ENCODE data around the gene CCP110. TPM values are rescaled to one million over a fixed set of nuclear protein-coding genes. Genes with fewer than 3 reads are reported as not detected.

The CCP110 gene
- polyA plus RNA-seq, 1 donor (not counting 4 experiments of a cell fraction or from before 2014, with no cell fraction given), result 5.5 TPM

DNA sequence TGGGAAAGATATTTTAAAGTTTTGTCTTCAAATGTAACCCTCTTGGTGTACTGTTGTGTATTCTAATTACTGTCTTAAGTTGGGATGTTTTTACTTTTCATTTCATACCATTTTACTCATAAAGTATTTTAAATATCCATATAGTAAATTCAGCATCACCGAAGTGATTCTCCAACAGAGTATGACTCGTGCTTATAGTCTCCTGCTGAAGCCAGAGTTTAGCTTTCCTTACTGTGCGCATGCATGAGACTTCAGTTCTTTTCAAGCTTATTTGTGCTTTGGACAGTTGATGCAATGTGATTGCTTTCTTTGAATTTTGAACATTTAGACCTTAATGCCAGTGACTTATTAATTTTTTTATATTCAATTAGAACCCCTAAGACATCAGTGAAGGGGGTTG is 24.4 kb downstream of the CCP110 start:
- TF ChIP-seq CTCF (optimal IDR thresholded peaks at IDR 0.05 in 1 of 3, IDR thresholded peaks at IDR 0.05 in 1 of 3, conservative IDR thresholded peaks at IDR 0.05 in 1 of 3; ENCODE audit: extremely low read depth in 1 of 3, insufficient read depth in 2 of 3, low read length in 3 of 3) (no peak), EZH2 (IDR thresholded peaks at IDR 0.05; ENCODE audit: low read length) (no peak)
- H3K36me3 ChIP-seq (ENCODE audit: control insufficient read depth in 2 of 2, extremely low read depth in 1 of 2, insufficient read depth in 2 of 2, low read length in 2 of 2), result no peaks in the 10 kb centered on the region

GRCh38 chr16:19549673-19550072 is 25.9 kb downstream of the CCP110 start:
- Histone ChIP-seq H3K4me3 (ENCODE audit: control insufficient read depth in 2 of 3, extremely low read depth in 1 of 3, insufficient read depth in 2 of 3, low read depth in 1 of 3, low read length in 3 of 3) (no peak overlapping the region), H4K20me1 (ENCODE audit: control insufficient read depth, extremely low read depth, insufficient read depth, low read length) (no peaks in the 10 kb centered on the region), H3K27me3 (ENCODE audit: control insufficient read depth, extremely low read depth, insufficient read depth, low read length) (no peaks in the 10 kb centered on the region), H3K4me1 (ENCODE audit: control insufficient read depth, extremely low read depth, insufficient read depth, low read length) (no peaks in the 10 kb centered on the region), H3K79me2 (ENCODE audit: control insufficient read depth, insufficient read depth, low read length) (no peaks in the 10 kb centered on the region), H3K9me1 (ENCODE audit: control insufficient read depth, extremely low read depth, insufficient read depth, low read length) (no peaks in the 10 kb centered on the region), H3K9ac (ENCODE audit: control insufficient read depth, extremely low read depth, insufficient read depth, low read length) (no peak overlapping the region), H3K9me3 (ENCODE audit: control insufficient read depth, low read depth, low read length) (no peaks in the 10 kb centered on the region), H3K36me3 (ENCODE audit: control insufficient read depth in 2 of 2, extremely low read depth in 1 of 2, insufficient read depth in 2 of 2, low read length in 2 of 2) (no peaks in the 10 kb centered on the region), H2AFZ (ENCODE audit: control insufficient read depth, low read length) (no peak overlapping the region), H3K4me2 (ENCODE audit: control insufficient read depth, extremely low read depth, insufficient read depth, low read depth, low read length) (no peak overlapping the region), H3K27ac (ENCODE audit: control insufficient read depth, insufficient read depth, low read length) (no peak overlapping the region)
- TF ChIP-seq CTCF (optimal IDR thresholded peaks at IDR 0.05 in 1 of 3, IDR thresholded peaks at IDR 0.05 in 1 of 3, conservative IDR thresholded peaks at IDR 0.05 in 1 of 3; ENCODE audit: extremely low read depth in 1 of 3, insufficient read depth in 2 of 3, low read length in 3 of 3), result no peak
- TF ChIP-seq EZH2 (IDR thresholded peaks at IDR 0.05; ENCODE audit: low read length), result no peak
- FAIRE-seq (no peak), DNase-seq (ENCODE audit: low read depth, low spot score) (no peak)
- dilution Hi-C loops (cut with MboI; ENCODE audit: extremely low pct_ligation_motif_present, low sequenced_read_pairs), result no loop called here

More for the DNA sequence above, 24.4 kb downstream of the CCP110 start:
- Histone ChIP-seq H4K20me1 (ENCODE audit: control insufficient read depth, extremely low read depth, insufficient read depth, low read length) (no peaks in the 10 kb centered on the region), H3K4me1 (ENCODE audit: control insufficient read depth, extremely low read depth, insufficient read depth, low read length) (no peaks in the 10 kb centered on the region), H3K4me3 (ENCODE audit: control insufficient read depth in 2 of 3, extremely low read depth in 1 of 3, insufficient read depth in 2 of 3, low read depth in 1 of 3, low read length in 3 of 3) (no peak overlapping the region), H2AFZ (ENCODE audit: control insufficient read depth, low read length) (no peak overlapping the region), H3K27me3 (ENCODE audit: control insufficient read depth, extremely low read depth, insufficient read depth, low read length) (no peaks in the 10 kb centered on the region), H3K9ac (ENCODE audit: control insufficient read depth, extremely low read depth, insufficient read depth, low read length) (no peak overlapping the region), H3K27ac (ENCODE audit: control insufficient read depth, insufficient read depth, low read length) (no peak overlapping the region), H3K9me3 (ENCODE audit: control insufficient read depth, low read depth, low read length) (no peaks in the 10 kb centered on the region), H3K79me2 (ENCODE audit: control insufficient read depth, insufficient read depth, low read length) (no peaks in the 10 kb centered on the region), H3K9me1 (ENCODE audit: control insufficient read depth, extremely low read depth, insufficient read depth, low read length) (no peaks in the 10 kb centered on the region), H3K4me2 (ENCODE audit: control insufficient read depth, extremely low read depth, insufficient read depth, low read depth, low read length) (no peak overlapping the region)
- dilution Hi-C loops (cut with MboI; ENCODE audit: extremely low pct_ligation_motif_present, low sequenced_read_pairs), result no loop called here
- no peak for FAIRE-seq
- no peak for DNase-seq (ENCODE audit: low read depth, low spot score)
